ENCODE results near the gene CAMK1G.

GRCh38 chr1:209655411-209656231, 72.1 kb downstream of the CAMK1G start:
- no peak for TF ChIP-seq CTCF (IDR thresholded peaks at IDR 0.05 in 2 of 3, conservative IDR thresholded peaks at IDR 0.05 in 1 of 3; ENCODE audit: control insufficient read depth in 2 of 3, extremely low read depth in 1 of 3, insufficient read depth in 1 of 3, low read depth in 3 of 3, low read length in 3 of 3)
- no peak for TF ChIP-seq EZH2 (IDR thresholded peaks at IDR 0.05; ENCODE audit: borderline replicate concordance, control insufficient read depth, low read depth, low read length)
- TF ChIP-seq NKRF (conservative IDR thresholded peaks at IDR 0.05): no peak
- no peak for TF ChIP-seq REST (IDR thresholded peaks at IDR 0.05; ENCODE audit: low read depth, low read length)
- TF ChIP-seq, protein P1, sequence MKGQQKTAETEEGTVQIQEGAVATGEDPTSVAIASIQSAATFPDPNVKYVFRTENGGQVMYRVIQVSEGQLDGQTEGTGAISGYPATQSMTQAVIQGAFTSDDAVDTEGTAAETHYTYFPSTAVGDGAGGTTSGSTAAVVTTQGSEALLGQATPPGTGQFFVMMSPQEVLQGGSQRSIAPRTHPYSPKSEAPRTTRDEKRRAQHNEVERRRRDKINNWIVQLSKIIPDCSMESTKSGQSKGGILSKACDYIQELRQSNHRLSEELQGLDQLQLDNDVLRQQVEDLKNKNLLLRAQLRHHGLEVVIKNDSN (IDR thresholded peaks at IDR 0.05; ENCODE audit: borderline replicate concordance, extremely low read length, insufficient read depth, low read depth, low read length): no peak
- TF ChIP-seq SMC3 (IDR thresholded peaks at IDR 0.05; ENCODE audit: borderline replicate concordance, low read length): no peak
- TF ChIP-seq ZSCAN29 (IDR thresholded peaks at IDR 0.05): no peak
- no peak for TF ChIP-seq JUNB (IDR thresholded peaks at IDR 0.05)
- no peak for TF ChIP-seq POLR2AphosphoS2 (IDR thresholded peaks at IDR 0.05; ENCODE audit: low read depth, low read length)
- no peak for TF ChIP-seq MAX (IDR thresholded peaks at IDR 0.05; ENCODE audit: low read depth, low read length)
- TF ChIP-seq PRDM15 (CRISPR knock-in tag; IDR thresholded peaks at IDR 0.05): no peak

Data from GM12878 (cell line).